Measurements from ENCODE around the gene DCAF11. TPM values are rescaled to one million over a fixed set of nuclear protein-coding genes. Genes with fewer than 3 reads are reported as not detected.

Gene DCAF11
- total RNA-seq, 3 donors from 2014 or later = 78.6 to 81.6 (median 80.9) TPM

- Histone ChIP-seq H3K36me3 (no peaks in the 10 kb centered on the region), H3K27ac (no peak overlapping the region), H3K27me3 (no peaks in the 10 kb centered on the region), H3K4me1 (no peaks in the 10 kb centered on the region), H3K4me3 (no peak overlapping the region), H3K9me3 (no peaks in the 10 kb centered on the region)
- TF ChIP-seq POLR2A (IDR thresholded peaks at IDR 0.05) (no peak), POLR2AphosphoS5 (IDR thresholded peaks at IDR 0.05) (no peak), CTCF (IDR thresholded peaks at IDR 0.05) (no peak)
- DNase-seq (ENCODE audit: low spot score in 2 of 2) = no peak
- intact Hi-C loops (cut with DNase I; ENCODE audit: low total_unique reads) = no loop called here
Measured at GRCh38 chr14:24067133-24068082, 47.2 kb upstream of the DCAF11 start.

- no peak for DNase-seq (ENCODE audit: low spot score in 2 of 2)
- Histone ChIP-seq H3K27me3 (peaks cover 0 to 6% of the 10 kb centered on the region in 2 donors), H3K36me3 (no peaks in the 10 kb centered on the region), H3K27ac (no peak overlapping the region), H3K4me1 (no peaks in the 10 kb centered on the region), H3K4me3 (no peak overlapping the region), H3K9me3 (no peaks in the 10 kb centered on the region)
- intact Hi-C loops (cut with DNase I; ENCODE audit: low total_unique reads) = no loop called here
- TF ChIP-seq CTCF (IDR thresholded peaks at IDR 0.05) = no peak
- TF ChIP-seq POLR2AphosphoS5 (IDR thresholded peaks at IDR 0.05) = no peak
- TF ChIP-seq POLR2A (IDR thresholded peaks at IDR 0.05) = no peak
Measured at GRCh38 chr14:24068711-24069410, 45.7 kb upstream of the DCAF11 start.

- intact Hi-C loops (cut with DNase I; ENCODE audit: low total_unique reads) = no loop called here
- Histone ChIP-seq H3K27me3 (peaks cover 0 to 6% of the 10 kb centered on the region in 2 donors), H3K4me3 (no peak overlapping the region), H3K4me1 (no peaks in the 10 kb centered on the region), H3K27ac (no peak overlapping the region), H3K36me3 (no peaks in the 10 kb centered on the region), H3K9me3 (no peaks in the 10 kb centered on the region)
- DNase-seq (ENCODE audit: low spot score in 2 of 2) = no peak
- TF ChIP-seq POLR2AphosphoS5 (IDR thresholded peaks at IDR 0.05) = no peak
- no peak for TF ChIP-seq POLR2A (IDR thresholded peaks at IDR 0.05)
- no peak for TF ChIP-seq CTCF (IDR thresholded peaks at IDR 0.05)
Measured at GRCh38 chr14:24069411-24069735, 45.2 kb upstream of the DCAF11 start.

- Histone ChIP-seq H3K4me1 (no peaks in the 10 kb centered on the region), H3K9me3 (no peaks in the 10 kb centered on the region), H3K36me3 (no peaks in the 10 kb centered on the region), H3K4me3 (no peak overlapping the region), H3K27me3 (peaks cover 0 to 6% of the 10 kb centered on the region in 2 donors), H3K27ac (no peak overlapping the region)
- TF ChIP-seq POLR2A (IDR thresholded peaks at IDR 0.05) = no peak
- no peak for TF ChIP-seq CTCF (IDR thresholded peaks at IDR 0.05)
- TF ChIP-seq POLR2AphosphoS5 (IDR thresholded peaks at IDR 0.05) = no peak
- no peak for DNase-seq (ENCODE audit: low spot score in 2 of 2)
- intact Hi-C loops (cut with DNase I; ENCODE audit: low total_unique reads) = loop anchor here (10.0 kb wide), 1 partner anchor 1586 kb away; no protein-coding TSS in a partner anchor
Measured at GRCh38 chr14:24070285-24071143, 44.1 kb upstream of the DCAF11 start.

Measured in breast epithelium (tissue), 4 donors.